ENCODE data around the gene SDF4.

SDF4 gene

DNA sequence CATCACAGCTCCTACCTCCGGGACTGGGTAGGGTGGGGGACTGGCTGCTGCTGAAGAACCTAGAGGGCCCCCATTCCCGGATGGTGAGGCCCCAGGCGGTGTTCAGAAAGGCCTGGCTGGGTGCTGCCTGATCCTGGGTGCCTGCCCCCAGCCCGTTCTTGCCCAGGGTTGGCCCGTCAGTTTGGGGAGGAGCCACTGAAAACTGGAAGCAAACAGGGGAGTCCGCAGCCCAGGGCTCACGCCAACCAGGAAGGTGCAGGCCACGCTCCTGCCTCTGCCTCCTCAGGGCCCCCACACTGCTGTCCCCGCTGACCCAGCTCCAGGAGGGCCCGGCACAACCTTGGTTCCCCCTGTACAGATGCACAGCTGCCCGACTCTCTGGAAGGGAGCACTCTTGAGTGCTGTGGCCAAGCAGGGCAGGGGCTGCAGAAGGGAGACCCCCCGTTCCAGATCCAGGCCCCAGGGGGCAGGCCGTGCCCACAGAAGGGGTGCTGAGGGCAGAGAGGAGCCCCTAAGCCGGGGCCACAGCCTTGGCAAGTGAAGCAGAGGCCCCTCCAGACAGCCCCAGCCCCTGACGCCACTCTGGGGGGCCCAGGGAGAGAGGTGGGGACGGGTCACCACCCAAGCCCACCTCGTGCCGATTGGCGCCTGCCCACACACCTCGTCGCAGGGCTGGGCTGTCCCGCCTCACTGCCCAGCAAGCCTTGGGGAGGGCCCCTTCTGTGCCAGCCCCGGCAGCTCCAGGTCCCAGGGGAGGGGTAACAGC is 9.2 kb upstream of the SDF4 start:
- DNase-seq, result no peak

DNA sequence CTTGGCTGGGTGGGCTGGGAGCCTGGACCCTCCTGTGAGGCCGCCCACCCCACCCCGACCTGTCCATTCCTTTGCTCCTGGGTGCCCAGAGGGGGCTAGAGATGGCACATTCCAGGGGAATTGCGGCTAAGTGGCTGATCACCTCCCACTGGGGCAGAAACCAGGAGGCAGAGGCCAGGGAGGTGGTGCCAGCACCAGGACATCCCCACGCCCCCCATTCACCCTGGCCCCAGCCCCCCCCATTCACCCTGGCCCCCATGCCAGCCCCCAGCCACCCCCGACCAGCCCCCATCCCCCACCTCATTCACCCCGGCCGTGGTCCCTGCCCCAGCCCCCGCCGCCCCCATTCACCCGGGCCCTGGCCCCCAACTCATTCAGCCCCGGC is 8.5 kb upstream of the SDF4 start:
- no peak for DNase-seq

DNA sequence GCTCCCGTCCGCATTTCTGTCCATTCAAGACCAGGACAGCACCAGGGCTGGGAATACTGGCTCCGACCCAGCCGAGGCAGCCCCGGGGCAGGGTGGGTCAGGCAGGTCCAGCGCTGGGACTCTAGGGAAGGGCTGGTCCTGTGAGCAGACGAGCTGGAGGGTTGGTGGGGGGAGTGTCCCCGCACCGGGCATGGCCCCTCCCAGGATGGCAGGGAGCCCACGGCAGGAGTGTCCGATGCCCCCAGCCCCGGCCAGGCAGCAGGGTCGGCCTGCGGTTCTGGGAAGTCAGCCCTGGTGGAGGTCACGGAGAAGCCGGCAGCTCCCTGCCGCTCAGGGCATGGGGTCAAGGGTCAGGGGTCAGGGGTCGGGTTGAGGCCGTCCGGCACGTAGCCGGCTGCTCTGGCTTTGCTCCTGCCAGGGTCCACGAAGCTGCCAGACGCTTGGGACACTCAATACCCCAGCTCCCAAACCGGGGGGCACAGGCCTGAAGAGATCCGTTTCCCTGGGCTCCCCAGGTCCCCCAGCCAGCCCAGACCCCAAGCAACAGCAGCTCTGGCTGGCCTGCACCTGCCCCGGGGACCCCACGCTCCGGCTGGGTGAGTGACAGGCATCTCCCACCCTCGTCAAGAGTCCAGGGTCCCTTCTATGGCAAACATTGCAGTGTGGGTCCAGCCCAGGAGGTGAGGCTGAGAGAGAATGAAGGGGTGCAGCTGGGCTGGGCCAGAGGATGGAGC is 8.0 kb upstream of the SDF4 start:
- DNase-seq, result no peak

DNA sequence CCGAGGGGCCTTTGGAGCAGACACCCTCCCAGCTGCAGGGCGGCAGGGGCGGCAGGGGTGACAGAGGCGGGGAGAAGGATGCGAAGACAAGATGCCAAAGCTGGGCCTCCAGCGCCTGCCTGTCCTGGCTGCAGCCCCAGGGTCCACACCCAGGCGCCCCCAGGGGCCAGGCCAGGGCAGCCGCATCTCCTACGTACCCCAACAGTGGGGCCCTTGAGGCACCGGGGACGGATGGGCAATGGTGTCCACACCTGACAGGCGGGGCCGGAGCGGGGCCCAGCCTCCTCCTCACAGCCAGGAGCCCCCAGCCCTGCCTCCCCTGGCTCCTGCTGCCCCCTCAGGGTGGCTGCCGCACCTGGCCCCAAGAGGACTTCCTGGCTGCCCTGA is 7.4 kb upstream of the SDF4 start:
- no peak for DNase-seq

DNA sequence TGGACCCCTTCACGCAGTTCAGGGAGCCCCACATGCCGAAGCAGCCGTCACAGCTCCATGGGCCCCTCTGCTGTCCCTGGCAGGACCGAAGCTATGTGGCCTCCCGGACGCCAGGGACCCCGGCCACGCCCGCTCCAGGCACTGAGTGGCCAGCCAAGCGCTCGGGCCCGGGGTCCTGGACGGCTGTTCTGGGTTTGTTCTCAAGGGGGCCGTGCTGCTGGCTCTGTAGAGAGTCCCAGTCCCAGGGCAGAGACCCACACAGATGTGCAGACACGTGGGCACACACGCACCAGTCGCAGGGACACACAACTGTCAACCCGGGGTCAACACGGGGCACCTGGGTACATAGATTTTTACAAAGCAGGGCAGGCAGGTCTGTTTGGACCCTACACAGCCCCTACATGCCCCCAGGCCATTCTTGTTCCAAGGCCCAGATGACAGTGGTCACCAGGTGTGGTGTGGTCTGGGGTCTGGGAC is 6.9 kb upstream of the SDF4 start:
- DNase-seq, result no peak

DNA sequence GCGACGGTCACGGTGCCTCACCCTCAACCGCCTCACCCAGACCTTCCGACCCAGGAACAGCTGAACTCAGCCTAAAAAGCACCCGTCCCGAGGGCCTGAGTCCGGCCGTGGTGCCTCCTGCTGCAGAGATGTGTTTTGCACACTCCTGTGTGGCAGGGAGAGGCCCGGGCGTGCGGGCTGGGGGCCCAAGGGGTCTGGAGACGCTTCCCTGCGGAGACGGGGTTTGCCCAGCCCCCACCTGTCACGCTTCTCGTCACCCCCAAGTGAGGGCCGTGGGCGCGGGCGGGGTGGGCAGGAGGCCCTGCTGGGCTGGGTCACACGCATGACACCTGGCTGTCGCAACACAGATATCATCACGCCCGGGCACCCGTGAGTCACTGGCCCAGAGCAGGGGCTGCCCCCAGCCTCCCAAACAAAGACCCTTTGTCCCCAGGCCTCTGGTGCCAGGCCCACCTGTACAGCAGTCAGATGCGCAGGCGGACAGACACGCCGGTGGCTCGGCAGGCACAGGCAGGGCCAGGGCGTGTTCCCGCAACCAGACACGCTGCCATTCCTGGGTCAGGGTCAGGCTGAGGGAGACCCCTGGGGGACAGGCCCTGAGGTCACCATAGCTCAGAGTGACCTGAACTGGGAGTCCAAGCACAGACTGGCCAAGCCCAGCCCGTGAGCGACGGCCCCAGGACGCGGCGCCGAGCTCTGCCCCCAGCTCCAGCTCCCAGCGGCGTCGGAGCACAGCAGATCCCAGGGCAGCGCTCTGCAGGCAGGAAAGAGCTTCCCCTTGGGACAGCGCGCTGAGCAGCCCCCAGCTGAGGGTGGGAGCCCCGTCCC is 6.3 kb upstream of the SDF4 start:
- DNase-seq, result peak; percentile 63

DNA sequence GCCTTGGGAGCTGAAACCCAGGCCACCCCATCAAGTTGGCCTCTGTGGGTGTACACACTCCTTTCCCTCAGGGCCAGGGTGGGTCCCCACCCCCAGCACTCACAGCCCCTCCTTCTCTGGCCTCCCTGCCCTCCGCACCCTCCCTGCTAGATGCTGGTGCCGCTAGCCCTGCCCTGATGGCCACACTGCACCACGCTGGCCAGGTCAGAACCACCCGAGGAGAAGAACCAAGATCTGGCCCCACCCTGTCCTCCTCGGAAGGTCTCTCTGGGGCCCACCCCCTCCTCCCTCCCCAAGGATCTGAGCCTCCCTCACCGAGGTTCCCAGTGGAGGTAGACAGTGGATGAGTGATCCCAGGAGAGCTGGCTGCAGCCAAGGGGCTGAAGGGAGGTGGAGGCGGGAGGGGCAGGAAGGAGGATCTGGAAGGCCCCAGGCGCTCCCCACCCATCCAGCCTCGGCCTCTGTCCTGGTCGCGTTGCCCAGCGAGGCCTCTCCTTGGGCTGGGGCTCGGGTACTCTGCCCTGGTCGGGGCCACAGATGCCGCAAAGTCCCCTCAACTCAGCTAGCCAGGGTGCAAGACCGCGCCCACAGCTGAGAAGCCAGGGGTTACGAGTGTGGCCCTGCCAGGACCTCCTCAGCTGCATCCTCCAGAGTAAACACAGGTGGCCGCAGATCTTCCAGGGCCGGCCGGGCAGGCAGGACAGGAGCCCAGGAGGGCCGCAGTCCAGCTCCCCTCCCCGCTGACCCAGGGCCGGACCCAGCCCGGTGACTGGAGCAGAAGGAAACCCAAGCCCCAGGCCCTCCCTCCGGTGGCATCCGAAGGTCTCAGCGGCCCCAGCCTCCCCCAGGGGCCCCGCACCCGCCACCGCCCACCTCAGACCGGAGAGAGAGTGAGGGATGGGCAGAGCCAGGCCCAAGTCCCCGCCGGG is 5.4 kb upstream of the SDF4 start:
- no peak for DNase-seq

DNA sequence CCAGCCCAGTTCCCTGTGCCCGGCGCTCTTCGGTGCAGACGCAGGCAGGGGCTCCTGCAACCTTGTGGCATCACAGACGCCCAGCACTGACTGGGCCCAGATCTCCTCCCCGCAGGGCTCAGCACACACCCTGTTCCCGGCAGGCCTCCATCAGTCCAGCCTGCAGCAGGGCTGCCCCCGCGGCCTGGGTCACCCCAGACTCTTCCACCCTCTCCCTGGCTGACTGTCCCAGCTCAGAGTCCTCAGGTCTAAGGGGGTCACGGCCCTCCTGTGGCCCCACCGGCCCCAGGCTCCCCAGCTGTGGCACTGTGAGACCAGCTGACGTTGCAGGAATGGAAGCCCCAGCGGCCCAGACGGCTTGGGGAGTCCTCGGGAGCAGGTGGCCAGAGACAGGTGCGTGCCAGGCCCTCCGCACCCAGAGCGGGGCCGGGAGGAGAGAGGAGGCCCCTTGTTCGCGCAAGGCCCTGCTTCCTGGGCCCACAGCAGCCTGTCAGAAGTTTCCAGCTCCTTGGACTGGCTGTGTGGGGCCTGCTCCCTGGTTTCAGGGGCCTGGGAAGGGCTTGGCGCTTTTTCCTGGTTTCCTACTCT is 4.5 kb upstream of the SDF4 start:
- DNase-seq, result no peak

DNA sequence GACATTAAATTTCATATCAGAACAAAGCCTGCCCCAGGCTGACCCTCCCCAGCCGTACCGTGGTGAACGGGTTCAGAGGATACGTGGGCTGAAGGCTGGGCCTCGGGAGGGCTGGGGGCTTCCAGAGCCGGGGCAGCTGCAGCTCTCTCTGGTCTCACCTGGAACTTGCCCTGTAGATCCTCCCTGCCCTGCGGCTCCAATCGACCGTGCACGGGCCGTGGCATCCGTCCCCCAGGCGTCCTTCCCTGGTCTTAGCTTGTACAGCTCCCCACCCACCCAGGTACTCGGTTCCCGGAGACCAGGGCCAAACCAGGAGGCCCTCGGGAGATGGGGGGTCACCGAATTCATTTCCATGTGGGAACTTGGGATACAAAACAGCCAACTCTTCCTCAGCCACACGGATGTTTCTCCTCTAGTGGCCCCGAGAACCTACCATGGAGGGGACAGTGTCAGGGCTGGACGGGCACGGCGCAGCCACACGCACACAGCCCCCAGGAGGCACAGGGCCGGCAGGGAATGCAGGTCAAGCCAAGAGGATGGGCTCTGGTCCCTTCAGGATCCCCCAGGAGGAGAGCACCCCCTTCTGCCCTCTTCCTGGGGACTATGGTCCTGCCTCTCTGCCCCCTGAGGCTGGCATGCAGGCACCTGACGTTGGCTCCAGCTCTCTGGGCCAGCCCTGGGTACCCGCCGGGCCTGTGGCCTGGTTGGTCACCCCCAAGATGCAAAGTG is 3.4 kb upstream of the SDF4 start:
- DNase-seq, result no peak

DNA sequence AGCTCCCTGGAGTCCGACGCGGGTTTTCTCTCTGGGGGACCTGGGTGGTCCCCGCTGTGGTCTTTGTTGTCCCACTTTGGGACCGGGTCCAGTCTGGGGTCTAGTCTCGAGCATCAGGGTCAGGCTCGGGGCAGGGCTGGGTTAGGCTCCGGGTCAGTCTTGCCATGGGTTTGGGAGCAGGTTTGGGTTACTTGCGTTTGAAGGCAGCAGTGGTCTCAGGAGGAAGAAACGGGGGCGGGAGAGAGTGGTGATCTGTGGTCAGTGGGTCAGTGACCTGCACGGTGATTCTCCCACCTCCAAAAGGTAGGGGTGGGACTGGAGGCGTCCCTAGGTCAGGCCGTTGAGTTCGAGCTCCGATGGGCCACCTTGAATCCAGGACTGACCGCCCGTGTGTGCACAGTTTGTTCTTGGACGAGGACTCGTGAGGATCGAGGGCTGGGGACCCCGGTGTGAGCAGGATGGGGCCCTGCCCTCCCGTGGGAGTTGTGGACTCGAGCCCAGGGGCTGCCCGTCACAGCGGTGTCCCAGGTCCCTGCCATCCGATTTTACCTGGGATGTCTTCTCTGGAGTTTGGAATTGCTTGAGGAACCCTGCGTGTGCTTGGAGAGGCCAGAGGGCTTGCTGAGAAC is 2.5 kb upstream of the SDF4 start:
- DNase-seq, result no peak

DNA sequence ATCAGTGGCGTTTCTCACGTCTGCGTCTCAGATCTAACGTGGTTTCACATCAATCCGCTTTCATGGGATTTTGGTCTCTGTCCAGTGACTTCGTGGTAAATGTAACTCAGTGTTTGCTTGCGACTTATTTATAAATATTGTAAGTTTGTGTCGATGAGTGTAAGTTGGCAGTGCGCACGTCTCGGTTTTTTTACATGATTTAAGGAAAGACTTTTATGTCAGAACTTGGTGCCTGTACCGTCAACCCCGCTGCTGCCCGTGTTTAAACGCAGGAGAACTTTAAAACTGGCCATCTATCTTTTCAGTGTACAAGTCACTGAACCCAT is 1.7 kb upstream of the SDF4 start:
- DNase-seq, result no peak

DNA sequence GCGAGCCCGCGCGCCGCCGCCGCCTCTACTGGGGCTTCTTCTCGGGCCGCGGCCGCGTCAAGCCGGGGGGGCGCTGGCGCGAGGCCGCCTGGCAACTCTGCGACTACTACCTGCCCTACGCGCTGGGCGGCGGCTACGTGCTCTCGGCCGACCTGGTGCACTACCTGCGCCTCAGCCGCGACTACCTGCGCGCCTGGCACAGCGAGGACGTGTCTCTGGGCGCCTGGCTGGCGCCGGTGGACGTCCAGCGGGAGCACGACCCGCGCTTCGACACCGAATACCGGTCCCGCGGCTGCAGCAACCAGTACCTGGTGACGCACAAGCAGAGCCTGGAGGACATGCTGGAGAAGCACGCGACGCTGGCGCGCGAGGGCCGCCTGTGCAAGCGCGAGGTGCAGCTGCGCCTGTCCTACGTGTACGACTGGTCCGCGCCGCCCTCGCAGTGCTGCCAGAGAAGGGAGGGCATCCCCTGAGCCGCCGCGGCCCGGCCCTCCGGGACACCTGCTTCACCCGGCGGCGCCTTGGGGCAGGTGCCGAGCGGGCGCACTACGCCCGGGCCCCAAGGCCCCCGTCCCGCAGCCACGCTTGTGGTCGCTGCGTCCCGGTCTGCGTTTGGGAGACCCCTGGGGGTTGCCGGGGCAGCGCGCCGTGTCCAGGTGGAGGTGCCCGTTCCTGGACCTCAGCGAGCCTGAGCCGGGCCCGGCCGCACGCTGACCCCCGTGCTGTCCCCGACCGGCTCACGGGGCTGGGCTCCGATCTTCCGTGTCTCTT is 1.2 kb upstream of the SDF4 start:
- no peak for DNase-seq

DNA sequence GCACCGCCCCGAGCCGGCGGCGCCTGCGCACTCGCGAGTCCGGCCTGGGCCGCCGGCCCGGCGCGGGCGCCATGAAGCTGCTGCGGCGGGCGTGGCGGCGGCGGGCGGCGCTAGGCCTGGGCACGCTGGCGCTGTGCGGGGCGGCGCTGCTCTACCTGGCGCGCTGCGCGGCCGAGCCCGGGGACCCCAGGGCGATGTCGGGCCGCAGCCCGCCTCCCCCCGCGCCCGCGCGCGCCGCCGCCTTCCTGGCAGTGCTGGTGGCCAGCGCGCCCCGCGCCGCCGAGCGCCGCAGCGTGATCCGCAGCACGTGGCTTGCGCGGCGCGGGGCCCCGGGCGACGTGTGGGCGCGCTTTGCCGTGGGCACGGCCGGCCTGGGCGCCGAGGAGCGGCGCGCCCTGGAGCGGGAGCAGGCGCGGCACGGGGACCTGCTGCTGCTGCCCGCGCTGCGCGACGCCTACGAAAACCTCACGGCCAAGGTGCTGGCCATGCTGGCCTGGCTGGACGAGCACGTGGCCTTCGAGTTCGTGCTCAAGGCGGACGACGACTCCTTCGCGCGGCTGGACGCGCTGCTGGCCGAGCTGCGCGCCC is 501 bp upstream of the SDF4 start, which contains the start of gene B3GALT6:
Gene B3GALT6 (plus strand): TSS at position 30 of the 588 bp plus-strand sequence. CDS start 42 bp downstream, at position 72.
- no peak for DNase-seq

DNA sequence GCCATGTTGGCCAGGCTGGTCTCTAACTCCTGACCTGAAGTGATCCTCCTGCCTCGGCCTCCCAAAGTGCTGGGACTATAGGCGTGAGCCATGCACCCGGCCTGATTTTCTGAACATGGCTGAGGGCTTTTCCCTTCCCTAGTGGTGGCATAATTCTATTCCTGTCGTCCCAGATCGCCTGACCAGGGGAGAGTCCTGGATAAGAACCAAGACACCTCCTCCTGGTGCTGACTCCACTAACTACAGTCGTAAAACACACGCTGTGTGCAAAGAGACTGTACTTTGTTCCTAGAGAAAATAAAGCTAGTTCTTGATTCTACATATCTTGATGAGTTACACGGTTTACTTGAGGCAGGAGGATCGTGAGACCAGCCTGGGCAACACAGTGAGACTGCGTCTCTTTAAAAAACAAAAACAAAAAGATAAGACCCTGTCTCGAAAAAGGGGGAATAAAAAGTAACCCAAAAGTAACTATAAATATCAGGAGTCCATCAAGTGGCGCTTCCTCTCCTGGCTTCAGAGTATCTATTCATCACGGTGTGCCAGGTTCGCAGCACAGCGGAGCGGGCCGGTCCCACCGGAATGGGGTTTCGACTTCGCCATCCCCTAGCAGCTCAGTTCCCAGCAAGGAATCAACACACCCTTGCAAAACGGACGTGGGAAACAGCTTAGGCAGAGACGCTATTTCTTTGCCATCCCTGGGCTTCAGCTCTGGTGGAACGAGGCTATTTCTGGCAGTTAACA is 973 bp downstream of the SDF4 start:
- peak; percentile 49 for DNase-seq

DNA sequence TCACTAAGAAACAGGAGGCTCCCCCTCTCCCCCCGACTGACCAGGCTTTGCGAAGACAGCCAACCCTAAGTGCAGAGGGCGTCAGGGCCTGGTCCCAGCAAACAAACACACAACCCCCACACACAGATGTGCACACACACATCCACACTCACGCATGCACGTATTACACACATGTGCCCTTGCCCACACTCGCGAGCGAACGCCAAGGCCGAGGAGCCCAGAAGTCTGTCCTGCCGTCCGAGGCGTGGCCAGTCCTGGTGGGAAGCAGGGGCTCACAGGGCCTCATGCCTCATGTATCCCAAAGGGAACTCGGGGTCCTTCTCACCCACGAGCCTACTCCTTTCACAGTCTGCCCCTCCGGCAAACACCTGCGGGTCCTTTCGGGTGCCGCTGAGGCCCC is 2.0 kb downstream of the SDF4 start:
- DNase-seq, result no peak

DNA sequence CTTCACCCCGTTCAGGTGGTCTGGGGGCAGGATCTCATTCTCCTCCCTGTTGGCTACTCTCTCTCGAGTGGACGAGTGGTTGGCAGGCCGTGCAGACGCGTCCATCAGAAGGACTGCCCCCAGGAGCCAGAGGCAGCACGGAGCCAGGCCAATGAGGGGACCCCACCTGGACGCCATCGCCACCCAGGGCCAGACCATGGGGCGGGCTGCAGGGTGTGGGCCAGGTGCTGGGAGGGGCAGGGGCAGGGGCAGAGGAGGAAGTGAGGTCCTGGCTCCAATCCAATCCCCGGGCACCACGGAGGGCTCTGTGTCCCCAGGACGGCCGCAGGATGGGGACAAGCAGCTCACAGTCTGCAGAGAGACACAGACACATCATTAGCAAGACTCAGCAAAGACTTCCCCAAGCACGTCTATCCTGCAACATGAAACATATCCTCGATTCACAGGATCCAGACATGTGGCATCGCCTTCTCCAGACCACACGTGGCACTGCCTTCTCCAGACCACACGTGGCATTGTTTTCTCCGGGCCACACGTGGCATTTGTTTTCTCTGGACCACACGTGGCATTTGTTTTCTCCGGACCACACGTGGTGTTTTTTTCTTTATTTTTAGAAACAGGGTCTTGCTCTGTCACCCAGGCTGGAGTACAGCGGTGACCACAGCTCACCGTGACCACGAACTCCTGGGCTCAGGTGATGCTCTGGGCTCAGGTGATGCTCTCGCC is 3.0 kb downstream of the SDF4 start:
- DNase-seq, result no peak

DNA sequence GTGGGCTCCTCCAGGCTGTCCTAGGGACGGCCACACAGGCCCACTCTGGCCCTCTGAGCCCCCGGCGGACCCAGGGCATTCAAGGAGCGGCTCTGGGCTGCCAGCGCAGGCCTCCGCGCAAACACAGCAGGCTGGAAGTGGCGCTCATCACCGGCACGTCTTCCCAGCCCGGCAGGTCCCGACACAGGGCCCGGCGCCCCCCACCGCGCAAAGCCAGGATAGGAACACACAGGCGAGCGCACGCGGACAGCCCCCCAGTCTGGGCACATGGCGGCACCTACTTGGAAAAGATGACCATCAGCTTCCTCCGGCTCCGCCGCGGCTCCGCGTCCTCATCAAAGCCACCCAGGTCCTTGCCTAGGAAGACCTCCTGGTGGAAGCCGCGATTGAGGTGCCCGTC is 3.6 kb downstream of the SDF4 start:
- DNase-seq, result no peak

DNA sequence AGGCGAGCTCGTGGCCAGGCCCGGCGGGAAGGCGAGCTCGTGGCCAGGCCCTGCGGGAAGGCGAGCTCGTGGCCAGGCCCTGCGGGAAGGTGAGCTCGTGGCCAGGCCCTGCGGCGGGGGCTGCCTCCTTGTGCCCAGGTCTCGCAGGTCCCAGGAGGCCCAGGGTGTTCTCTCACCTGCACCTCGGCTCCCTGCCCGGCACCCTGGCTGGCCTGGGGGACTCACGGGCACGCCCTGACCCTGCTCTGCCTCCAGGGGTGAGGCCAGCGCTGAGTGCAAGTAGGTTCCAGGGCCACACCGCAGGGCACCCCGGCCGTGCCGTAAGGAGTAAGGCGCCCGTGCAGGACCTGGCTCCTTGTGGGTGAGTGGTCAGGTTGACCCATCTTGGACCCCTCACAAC is 4.4 kb downstream of the SDF4 start:
- no peak for DNase-seq
